Measurements from ENCODE around the gene FBXO44.

The FBXO44 gene

GRCh38 chr1:11691928-11692711 lies 37.4 kb downstream of the FBXO44 start:
- Histone ChIP-seq H3K27me3 (ENCODE audit: control insufficient read depth, insufficient read depth, low read length) (peaks cover 21% of the 10 kb centered on the region; the same call in 1 of the 2 replicates), H3K9ac (ENCODE audit: low read length) (peak overlapping the region; percentile 91), H3K4me1 (ENCODE audit: control insufficient read depth, insufficient read depth, low read length) (peaks cover 46% of the 10 kb centered on the region), H3K4me3 (ENCODE audit: low read depth, low read length) (peak overlapping the region; percentile 86), H3K9me3 (ENCODE audit: control insufficient read depth, insufficient read depth, low read depth, low read length) (no peaks in the 10 kb centered on the region), H3K27ac (ENCODE audit: low read depth, low read length) (peak overlapping the region; percentile 55; the same call in 1 of the 2 replicates), H3K36me3 (ENCODE audit: control insufficient read depth, insufficient read depth, low read length) (no peaks in the 10 kb centered on the region)

GRCh38 chr1:11693024-11693590 lies 38.4 kb downstream of the FBXO44 start:
- Histone ChIP-seq H3K9ac (ENCODE audit: low read length) (peak overlapping the region; percentile 12), H3K36me3 (ENCODE audit: control insufficient read depth, insufficient read depth, low read length) (no peaks in the 10 kb centered on the region), H3K9me3 (ENCODE audit: control insufficient read depth, insufficient read depth, low read depth, low read length) (no peaks in the 10 kb centered on the region), H3K27me3 (ENCODE audit: control insufficient read depth, insufficient read depth, low read length) (peaks cover 21% of the 10 kb centered on the region; the same call in 1 of the 2 replicates), H3K4me1 (ENCODE audit: control insufficient read depth, insufficient read depth, low read length) (peaks cover 48% of the 10 kb centered on the region), H3K27ac (ENCODE audit: low read depth, low read length) (no peak overlapping the region), H3K4me3 (ENCODE audit: low read depth, low read length) (peak overlapping the region; percentile 14)

GRCh38 chr1:11693917-11694316 lies 39.2 kb downstream of the FBXO44 start:
- Histone ChIP-seq H3K4me1 (ENCODE audit: control insufficient read depth, insufficient read depth, low read length) (peaks cover 42% of the 10 kb centered on the region), H3K27ac (ENCODE audit: low read depth, low read length) (no peak overlapping the region), H3K36me3 (ENCODE audit: control insufficient read depth, insufficient read depth, low read length) (no peaks in the 10 kb centered on the region), H3K9me3 (ENCODE audit: control insufficient read depth, insufficient read depth, low read depth, low read length) (no peaks in the 10 kb centered on the region), H3K9ac (ENCODE audit: low read length) (peak overlapping the region; percentile 31), H3K27me3 (ENCODE audit: control insufficient read depth, insufficient read depth, low read length) (peaks cover 21% of the 10 kb centered on the region; the same call in 1 of the 2 replicates), H3K4me3 (ENCODE audit: low read depth, low read length) (no peak overlapping the region)

- no peak overlapping the region for H3K27ac ChIP-seq (ENCODE audit: low read depth, low read length)
These were observed 41.2 kb downstream of the FBXO44 start for GRCh38 chr1:11695861-11696260.

GRCh38 chr1:11697188-11697892 lies 42.7 kb downstream of the FBXO44 start:
- no peaks in the 10 kb centered on the region for H3K9me3 ChIP-seq (ENCODE audit: control insufficient read depth, insufficient read depth, low read depth, low read length)
- peaks cover 5% of the 10 kb centered on the region for H3K36me3 ChIP-seq (ENCODE audit: control insufficient read depth, insufficient read depth, low read length)
- peaks cover 15% of the 10 kb centered on the region; the same call in 1 of the 2 replicates for H3K27me3 ChIP-seq (ENCODE audit: control insufficient read depth, insufficient read depth, low read length)
- no peak overlapping the region for H3K27ac ChIP-seq (ENCODE audit: low read depth, low read length)
- no peak overlapping the region for H3K4me3 ChIP-seq (ENCODE audit: low read depth, low read length)
- no peak overlapping the region for H3K9ac ChIP-seq (ENCODE audit: low read length)
- H3K4me1 ChIP-seq (ENCODE audit: control insufficient read depth, insufficient read depth, low read length) = peaks cover 48% of the 10 kb centered on the region

More at GRCh38 chr1:11695861-11696260, 41.2 kb downstream of the FBXO44 start:
- Histone ChIP-seq H3K27me3 (ENCODE audit: control insufficient read depth, insufficient read depth, low read length) (peaks cover 21% of the 10 kb centered on the region; the same call in 1 of the 2 replicates), H3K36me3 (ENCODE audit: control insufficient read depth, insufficient read depth, low read length) (no peaks in the 10 kb centered on the region), H3K4me3 (ENCODE audit: low read depth, low read length) (no peak overlapping the region), H3K9ac (ENCODE audit: low read length) (no peak overlapping the region), H3K9me3 (ENCODE audit: control insufficient read depth, insufficient read depth, low read depth, low read length) (no peaks in the 10 kb centered on the region), H3K4me1 (ENCODE audit: control insufficient read depth, insufficient read depth, low read length) (peaks cover 36% of the 10 kb centered on the region)

- Histone ChIP-seq H3K4me1 (ENCODE audit: control insufficient read depth, insufficient read depth, low read length) (peaks cover 45% of the 10 kb centered on the region), H3K27ac (ENCODE audit: low read depth, low read length) (no peak overlapping the region), H3K36me3 (ENCODE audit: control insufficient read depth, insufficient read depth, low read length) (peaks cover 7% of the 10 kb centered on the region), H3K9me3 (ENCODE audit: control insufficient read depth, insufficient read depth, low read depth, low read length) (no peaks in the 10 kb centered on the region), H3K9ac (ENCODE audit: low read length) (no peak overlapping the region), H3K4me3 (ENCODE audit: low read depth, low read length) (no peak overlapping the region), H3K27me3 (ENCODE audit: control insufficient read depth, insufficient read depth, low read length) (peaks cover 10% of the 10 kb centered on the region; the same call in 1 of the 2 replicates)
These were observed 43.2 kb downstream of the FBXO44 start for GRCh38 chr1:11697893-11698210.

GRCh38 chr1:11700601-11701467 lies 46.2 kb downstream of the FBXO44 start:
- Histone ChIP-seq H3K27me3 (ENCODE audit: control insufficient read depth, insufficient read depth, low read length) (no peaks in the 10 kb centered on the region), H3K36me3 (ENCODE audit: control insufficient read depth, insufficient read depth, low read length) (peaks cover 7% of the 10 kb centered on the region), H3K27ac (ENCODE audit: low read depth, low read length) (no peak overlapping the region), H3K4me3 (ENCODE audit: low read depth, low read length) (no peak overlapping the region), H3K9me3 (ENCODE audit: control insufficient read depth, insufficient read depth, low read depth, low read length) (no peaks in the 10 kb centered on the region), H3K4me1 (ENCODE audit: control insufficient read depth, insufficient read depth, low read length) (peaks cover 52% of the 10 kb centered on the region), H3K9ac (ENCODE audit: low read length) (no peak overlapping the region)

- Histone ChIP-seq H3K27me3 (ENCODE audit: control insufficient read depth, insufficient read depth, low read length) (no peaks in the 10 kb centered on the region), H3K4me3 (ENCODE audit: low read depth, low read length) (no peak overlapping the region), H3K9me3 (ENCODE audit: control insufficient read depth, insufficient read depth, low read depth, low read length) (no peaks in the 10 kb centered on the region), H3K36me3 (ENCODE audit: control insufficient read depth, insufficient read depth, low read length) (peaks cover 7% of the 10 kb centered on the region), H3K27ac (ENCODE audit: low read depth, low read length) (no peak overlapping the region), H3K4me1 (ENCODE audit: control insufficient read depth, insufficient read depth, low read length) (peaks cover 57% of the 10 kb centered on the region), H3K9ac (ENCODE audit: low read length) (no peak overlapping the region)
These were observed 46.9 kb downstream of the FBXO44 start for GRCh38 chr1:11701551-11701961.

GRCh38 chr1:11701981-11702803 lies 47.5 kb downstream of the FBXO44 start:
- H3K9ac ChIP-seq (ENCODE audit: low read length) = no peak overlapping the region

More at GRCh38 chr1:11701981-11702803, 47.5 kb downstream of the FBXO44 start:
- H3K9me3 ChIP-seq (ENCODE audit: control insufficient read depth, insufficient read depth, low read depth, low read length) = no peaks in the 10 kb centered on the region
- H3K27ac ChIP-seq (ENCODE audit: low read depth, low read length) = no peak overlapping the region
- no peak overlapping the region for H3K4me3 ChIP-seq (ENCODE audit: low read depth, low read length)
- H3K36me3 ChIP-seq (ENCODE audit: control insufficient read depth, insufficient read depth, low read length) = peaks cover 7% of the 10 kb centered on the region
- H3K4me1 ChIP-seq (ENCODE audit: control insufficient read depth, insufficient read depth, low read length) = peaks cover 57% of the 10 kb centered on the region
- H3K27me3 ChIP-seq (ENCODE audit: control insufficient read depth, insufficient read depth, low read length) = no peaks in the 10 kb centered on the region
